ENCODE data around the gene TMEM121B.

DNA sequence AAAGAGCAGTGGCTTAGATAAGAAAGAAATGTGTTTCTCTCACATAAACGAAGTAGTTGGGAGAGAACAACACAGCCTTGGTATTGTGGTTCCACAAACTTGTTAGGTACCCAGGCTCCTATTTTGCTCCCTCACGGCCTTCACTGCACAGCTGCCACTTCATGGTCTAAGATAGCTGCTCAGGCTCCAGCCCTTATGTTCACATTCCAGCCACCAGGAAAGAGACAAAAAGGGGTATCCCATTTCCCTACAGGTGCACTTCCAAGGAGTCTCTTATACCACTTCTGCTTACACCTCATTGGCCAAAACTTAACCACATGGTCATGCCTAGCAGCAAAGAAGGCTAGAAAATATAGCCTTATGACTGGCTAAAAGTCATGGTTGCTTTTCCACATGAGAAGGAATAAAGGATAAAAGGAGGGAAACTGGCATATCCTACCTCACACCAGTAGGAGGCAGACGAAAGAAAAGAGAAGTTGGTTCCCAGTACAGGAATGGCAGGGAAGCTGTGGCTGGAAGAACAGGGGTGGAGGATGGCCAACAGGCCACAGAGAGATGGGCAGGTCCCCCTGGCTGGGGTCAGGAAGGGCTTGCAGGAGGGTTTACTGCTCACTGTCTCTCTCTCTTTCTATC, 43.3 kb upstream of the TMEM121B start:
- TF ChIP-seq, protein P1, sequence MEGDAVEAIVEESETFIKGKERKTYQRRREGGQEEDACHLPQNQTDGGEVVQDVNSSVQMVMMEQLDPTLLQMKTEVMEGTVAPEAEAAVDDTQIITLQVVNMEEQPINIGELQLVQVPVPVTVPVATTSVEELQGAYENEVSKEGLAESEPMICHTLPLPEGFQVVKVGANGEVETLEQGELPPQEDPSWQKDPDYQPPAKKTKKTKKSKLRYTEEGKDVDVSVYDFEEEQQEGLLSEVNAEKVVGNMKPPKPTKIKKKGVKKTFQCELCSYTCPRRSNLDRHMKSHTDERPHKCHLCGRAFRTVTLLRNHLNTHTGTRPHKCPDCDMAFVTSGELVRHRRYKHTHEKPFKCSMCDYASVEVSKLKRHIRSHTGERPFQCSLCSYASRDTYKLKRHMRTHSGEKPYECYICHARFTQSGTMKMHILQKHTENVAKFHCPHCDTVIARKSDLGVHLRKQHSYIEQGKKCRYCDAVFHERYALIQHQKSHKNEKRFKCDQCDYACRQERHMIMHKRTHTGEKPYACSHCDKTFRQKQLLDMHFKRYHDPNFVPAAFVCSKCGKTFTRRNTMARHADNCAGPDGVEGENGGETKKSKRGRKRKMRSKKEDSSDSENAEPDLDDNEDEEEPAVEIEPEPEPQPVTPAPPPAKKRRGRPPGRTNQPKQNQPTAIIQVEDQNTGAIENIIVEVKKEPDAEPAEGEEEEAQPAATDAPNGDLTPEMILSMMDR (IDR thresholded peaks at IDR 0.05) = no peak
- TF ChIP-seq EP300 (IDR thresholded peaks at IDR 0.05; ENCODE audit: low read depth) = no peak
